H9 (cell line): Measurements from ENCODE around the gene VCPKMT. TPM values are rescaled to one million over a fixed set of nuclear protein-coding genes. Genes with fewer than 3 reads are reported as not detected.

Source experiments
- DNase-seq: peaks from one replicate; pipeline ENCODE4 v3.0.0-alpha.2; 2017
- H2AFZ ChIP-seq: one replicate; pipeline ENCODE4 v1.6.1; 2013; ENCODE audit warnings: mild to moderate bottlenecking, low read length, control low read depth, moderate library complexity
- H2AK5ac ChIP-seq: 2 replicates; pipeline ENCODE4 v1.6.1; 2013; ENCODE audit warnings: low read length, control low read depth, mixed read lengths; ENCODE audit not compliant: insufficient read length
- H2BK120ac ChIP-seq: one replicate; pipeline ENCODE4 v1.6.1; 2013; ENCODE audit warnings: low read depth, mild to moderate bottlenecking, low read length, control low read depth, inconsistent platforms; ENCODE audit not compliant: poor library complexity, severe bottlenecking
- H2BK12ac ChIP-seq: 2 replicates; pipeline ENCODE4 v1.6.1; 2013; ENCODE audit warnings: low read length, control low read depth, mixed read lengths, low read depth; ENCODE audit not compliant: insufficient read length
- H2BK15ac ChIP-seq: 2 replicates; pipeline ENCODE4 v1.6.1; 2013; ENCODE audit warnings: low read depth, low read length, control low read depth
- H2BK20ac ChIP-seq: one replicate; pipeline ENCODE4 v1.6.1; 2013; ENCODE audit warnings: low read depth, mild to moderate bottlenecking, low read length, control low read depth, inconsistent platforms; ENCODE audit not compliant: poor library complexity, severe bottlenecking
- H2BK5ac ChIP-seq: 2 replicates; pipeline ENCODE4 v1.6.1; 2013; ENCODE audit warnings: low read length, control low read depth, mixed read lengths; ENCODE audit not compliant: insufficient read length
- H3K14ac ChIP-seq: 2 replicates; pipeline ENCODE4 v1.6.1; 2013; ENCODE audit warnings: low read length, control low read depth; ENCODE audit not compliant: insufficient read depth
- H3K18ac ChIP-seq: 2 replicates; pipeline ENCODE4 v1.6.1; 2013; ENCODE audit warnings: low read depth, mild to moderate bottlenecking, mixed read lengths, low read length, control low read depth; ENCODE audit not compliant: insufficient read length
- H3K23ac ChIP-seq: 2 replicates; pipeline ENCODE4 v1.6.1; 2013; ENCODE audit warnings: low read length, control low read depth, mixed read lengths, low read depth; ENCODE audit not compliant: insufficient read length
- H3K23me2 ChIP-seq: 2 replicates; pipeline ENCODE4 v1.6.1; 2013; ENCODE audit warnings: low read depth, mild to moderate bottlenecking, mixed read lengths, low read length, control low read depth; ENCODE audit not compliant: insufficient read length, poor library complexity, severe bottlenecking
- H3K27ac ChIP-seq: 2 replicates; pipeline ENCODE4 v1.5.1; 2013; ENCODE audit warnings: low read length, control low read depth, mixed read lengths, low read depth; ENCODE audit not compliant: insufficient read length
- H3K27me3 ChIP-seq: 2 replicates; pipeline ENCODE4 v1.6.1; 2013; ENCODE audit warnings: low read length, control low read depth, inconsistent platforms; ENCODE audit not compliant: insufficient read depth
- H3K4ac ChIP-seq: 2 replicates; pipeline ENCODE4 v1.6.1; 2013; ENCODE audit warnings: low read depth, mild to moderate bottlenecking, control low read depth, inconsistent platforms, low read length, moderate library complexity
- H3K4me1 ChIP-seq: 2 replicates; pipeline ENCODE4 v1.6.1; 2013; ENCODE audit warnings: low read length, control low read depth, inconsistent platforms; ENCODE audit not compliant: insufficient read depth
- H3K4me2 ChIP-seq: 2 replicates; pipeline ENCODE4 v1.6.1; 2013; ENCODE audit warnings: low read length, control low read depth, mixed read lengths; ENCODE audit not compliant: insufficient read length, insufficient read depth
- H3K56ac ChIP-seq: 2 replicates; pipeline ENCODE4 v1.6.1; 2013; ENCODE audit warnings: low read depth, mild to moderate bottlenecking, mixed read lengths, low read length, control low read depth; ENCODE audit not compliant: insufficient read length
- H3K79me1 ChIP-seq: 2 replicates; pipeline ENCODE4 v1.6.1; 2013; ENCODE audit warnings: low read depth, mild to moderate bottlenecking, moderate library complexity, low read length, control low read depth, inconsistent platforms; ENCODE audit not compliant: insufficient read depth, poor library complexity, severe bottlenecking
- H3K79me2 ChIP-seq: 2 replicates; pipeline ENCODE4 v1.6.1; 2013; ENCODE audit warnings: low read length, control low read depth, inconsistent platforms; ENCODE audit not compliant: insufficient read depth
- H3K9ac ChIP-seq: 2 replicates; pipeline ENCODE4 v1.6.1; 2013; ENCODE audit warnings: low read length, control low read depth, mixed read lengths; ENCODE audit not compliant: insufficient read length; ENCODE audit errors: extremely low read depth
- H3K9me3 ChIP-seq: one replicate; pipeline ENCODE4 v1.6.1; 2013; ENCODE audit warnings: low read depth, low read length, inconsistent platforms; ENCODE audit not compliant: control insufficient read depth
- H3T11ph ChIP-seq: one replicate; pipeline ENCODE4 v1.6.1; 2013; ENCODE audit warnings: mild to moderate bottlenecking, low read length, control low read depth, inconsistent platforms
- H4K20me1 ChIP-seq: one replicate; pipeline ENCODE4 v1.6.1; 2013; ENCODE audit not compliant: control insufficient read depth, insufficient read length, insufficient read depth
- H4K5ac ChIP-seq: 2 replicates; pipeline ENCODE4 v1.6.1; 2013; ENCODE audit warnings: low read depth, mild to moderate bottlenecking, mixed read lengths, low read length, control low read depth; ENCODE audit not compliant: insufficient read length
- H4K8ac ChIP-seq: replicated peaks from 2 replicates; pipeline ENCODE4 v1.6.1; 2013; ENCODE audit warnings: low read length, control low read depth, mixed read lengths, low read depth; ENCODE audit not compliant: insufficient read length
- H4K91ac ChIP-seq: 2 replicates; pipeline ENCODE4 v1.6.1; 2013; ENCODE audit warnings: low read depth, mild to moderate bottlenecking, moderate library complexity, mixed read lengths, low read length, control low read depth; ENCODE audit not compliant: insufficient read length
- H3K27ac Mint-ChIP-seq, 3 experiments: 2 replicates in 2 of 3; 3 replicates in 1 of 3; pipeline ENCODE4 v1.8.0; 2020 to 2021; ENCODE audit warnings: mixed read lengths in 3 of 3, mild to moderate bottlenecking in 1 of 3, moderate library complexity in 1 of 3
- H3K27me3 Mint-ChIP-seq: 2 replicates; pipeline ENCODE4 v1.8.0; 2021; ENCODE audit warnings: low read depth, mild to moderate bottlenecking, moderate library complexity, mixed read lengths
- H3K36me3 Mint-ChIP-seq, 3 experiments: 2 replicates in 2 of 3; 3 replicates in 1 of 3; pipeline ENCODE4 v1.8.0; 2020 to 2021; ENCODE audit warnings: low read depth in 3 of 3, mixed read lengths in 3 of 3; ENCODE audit not compliant: insufficient read depth in 1 of 3
- H3K4me1 Mint-ChIP-seq, 2 experiments: 2 replicates each; pipeline ENCODE4 v1.8.0; 2020; ENCODE audit warnings: mixed read lengths in 2 of 2
- H3K4me3 Mint-ChIP-seq, 2 experiments: 2 replicates in 1 of 2; 3 replicates in 1 of 2; pipeline ENCODE4 v1.8.0; 2020 to 2021; ENCODE audit warnings: mild to moderate bottlenecking in 2 of 2, mixed read lengths in 2 of 2, moderate library complexity in 1 of 2
- H3K9me3 Mint-ChIP-seq, 2 experiments: 2 replicates in 1 of 2; 3 replicates in 1 of 2; pipeline ENCODE4 v1.8.0; 2020; ENCODE audit warnings: mild to moderate bottlenecking in 2 of 2, mixed read lengths in 2 of 2, moderate library complexity in 1 of 2
- CTCF ChIP-seq: fragments of 200-600 bp; sonication (generic); conservative IDR thresholded peaks from 3 replicates; pipeline ENCODE4 v1.8.0; 2021; ENCODE audit warnings: antibody characterized with exemption, mild to moderate bottlenecking
- WGBS: extraction: QIAGEN DNeasy Blood & Tissue Kit; methylation state at CpG from one replicate; pipeline ENCODE4 v1.1.7; 2013; ENCODE audit warnings: missing lambda C conversion rate, low lambda C conversion rate, mixed read lengths; ENCODE audit not compliant: insufficient read length; ENCODE audit errors: extremely low coverage; 5-methylcytosine and 5-hydroxymethylcytosine counted together
- total RNA-seq: library from RNA; stranded (reverse); gene quantifications from 2 replicates; pipeline ENCODE4 v1.2.1, GENCODE V29; 2021

Gene VCPKMT
- total RNA-seq, 1 experiment from 2014 or later = 13.7 TPM

GRCh38 chr14:50059763-50060616, 56.4 kb downstream of the VCPKMT start:
- Histone ChIP-seq H3K14ac (no peak overlapping the region), H3K23ac (no peak overlapping the region), H3K9me3 (no peaks in the 10 kb centered on the region), H3K27me3 (no peaks in the 10 kb centered on the region), H2BK20ac (no peak overlapping the region), H3K23me2 (no peaks in the 10 kb centered on the region), H4K20me1 (no peaks in the 10 kb centered on the region), H2BK120ac (no peak overlapping the region), H3K4me1 (peaks cover 6% of the 10 kb centered on the region; the same call in 1 of the 2 replicates), H3K27ac (no peak overlapping the region), H2BK15ac (no peak overlapping the region), H2BK5ac (no peak overlapping the region), H2AK5ac (no peak overlapping the region), H3K56ac (no peak overlapping the region), H2BK12ac (no peak overlapping the region), H4K5ac (no peak overlapping the region), H4K8ac (no peak overlapping the region), H3K9ac (no peak overlapping the region), H3K4ac (no peak overlapping the region), H4K91ac (no peak overlapping the region), H2AFZ (no peak overlapping the region), H3K18ac (no peak overlapping the region), H3K4me2 (no peak overlapping the region), H3T11ph (no peak overlapping the region), H3K79me2 (no peaks in the 10 kb centered on the region), H3K79me1 (no peaks in the 10 kb centered on the region)
- Mint-ChIP-seq H3K4me1 (peaks cover 30 to 34% of the 10 kb centered on the region in 2 experiments), H3K36me3 (no peaks in the 10 kb centered on the region; a peak in 1 of 7 replicates), H3K27me3 (no peaks in the 10 kb centered on the region), H3K4me3 (no peak overlapping the region), H3K9me3 (no peaks in the 10 kb centered on the region), H3K27ac (no peak overlapping the region)
- DNase-seq = no peak
- WGBS = no CpG with 5 or more reads among the region's 13 CpGs
- no peak for TF ChIP-seq CTCF

Other genes with a start within 250 kb of the VCPKMT start
- 49.2 and 51.0 TPM in 2 replicates for gene ARF6, start 223.5 kb downstream of the VCPKMT start, total RNA-seq
- gene SOS2, start 115.0 kb upstream of the VCPKMT start, total RNA-seq = 9.4 and 9.6 TPM in 2 replicates
- 22.6 and 24.8 TPM in 2 replicates for gene L2HGDH, start 195.7 kb upstream of the VCPKMT start, total RNA-seq
- 22.4 TPM in 2 replicates for gene DMAC2L, start 195.8 kb upstream of the VCPKMT start, total RNA-seq